CD4-positive, alpha-beta T cell (primary cell): ENCODE measurements around the gene MAGEA2B. TPM values are rescaled to one million over a fixed set of nuclear protein-coding genes. Genes with fewer than 3 reads are reported as not detected.
"Not testable (repeated sequence)": the region's sequence is repeated elsewhere in the genome, so short reads cannot be mapped to it uniquely, and the experiment has no call there.

Experiments
- ATAC-seq: fragments of 200-7000 bp; cut with Tn5 transposase; one replicate; pipeline ENCODE4 v1.10.0; 2022; ENCODE audit warnings: mild to moderate bottlenecking; ENCODE audit not compliant: poor library complexity
- CTCF ChIA-PET: fragments of 350-600 bp; sonication (Branson Sonifier 250); formaldehyde crosslinking; loops from one replicate; lab custom pipeline; 2021; ENCODE audit warnings: antibody characterized with exemption, inconsistent platforms; lab: Charles Lee
- POLR2A ChIA-PET: fragments of 350-600 bp; sonication (Branson Sonifier 250); formaldehyde crosslinking; loops from one replicate; lab custom pipeline; 2021; ENCODE audit warnings: antibody characterized with exemption, inconsistent platforms; lab: Charles Lee
- DNase-seq, 14 experiments: peaks; one replicate each; pipeline ENCODE4 v3.0.0-alpha.2; 2013 to 2020; ENCODE audit warnings: mixed read lengths in 2 of 14
- H3K27ac ChIP-seq, 2 donors: one replicate each; pipeline versions ENCODE4 v1.5.1 to v1.7.0; 2013; ENCODE audit warnings: low read length in 2 of 2, low read depth in 1 of 2, mild to moderate bottlenecking in 1 of 2
- H3K27me3 ChIP-seq, 2 experiments: 1 replicate in 1 of 2; 2 replicates in 1 of 2; pipeline versions ENCODE4 v1.6.1 to v1.7.0; 2013; ENCODE audit warnings: low read length in 2 of 2, control low read depth in 1 of 2, mild to moderate bottlenecking in 1 of 2, moderate library complexity in 1 of 2; ENCODE audit not compliant: insufficient read depth in 2 of 2, control insufficient read depth in 1 of 2
- H3K36me3 ChIP-seq: one replicate; pipeline ENCODE4 v1.6.1; 2013; ENCODE audit warnings: low read length, control low read depth; ENCODE audit not compliant: insufficient read depth
- H3K4me1 ChIP-seq: one replicate; pipeline ENCODE4 v1.6.1; 2013; ENCODE audit warnings: low read length, control low read depth; ENCODE audit not compliant: insufficient read depth
- H3K4me3 ChIP-seq: one replicate; pipeline ENCODE4 v1.5.1; 2013; ENCODE audit warnings: mild to moderate bottlenecking, low read length, moderate library complexity
- H3K9me3 ChIP-seq, 2 experiments: 1 replicate in 1 of 2; 2 replicates in 1 of 2; pipeline versions ENCODE4 v1.6.1 to v1.7.0; 2013; ENCODE audit warnings: low read length in 2 of 2, mild to moderate bottlenecking in 2 of 2, control low read depth in 1 of 2, moderate library complexity in 1 of 2; ENCODE audit not compliant: control insufficient read depth in 1 of 2, insufficient read depth in 1 of 2
- H3K27ac Mint-ChIP-seq: one replicate; pipeline ENCODE4 v1.8.0; 2020; ENCODE audit warnings: mixed read lengths
- H3K27me3 Mint-ChIP-seq: one replicate; pipeline ENCODE4 v1.8.0; 2021; ENCODE audit warnings: mixed read lengths
- H3K36me3 Mint-ChIP-seq: one replicate; pipeline ENCODE4 v1.8.0; 2021; ENCODE audit warnings: low read depth, mixed read lengths
- H3K4me1 Mint-ChIP-seq: one replicate; pipeline ENCODE4 v1.8.0; 2021; ENCODE audit warnings: low read depth, mixed read lengths
- H3K4me3 Mint-ChIP-seq: one replicate; pipeline ENCODE4 v1.8.0; 2020; ENCODE audit warnings: mild to moderate bottlenecking, mixed read lengths
- H3K9me3 Mint-ChIP-seq: one replicate; pipeline ENCODE4 v1.8.0; 2020; ENCODE audit warnings: mixed read lengths
- CTCF ChIP-seq: fragments of 200-600 bp; IDR thresholded peaks from one replicate; pipeline ENCODE4 v1.8.0; 2022; ENCODE audit warnings: antibody characterized with exemption, mild to moderate bottlenecking
- intact Hi-C, 2 experiments: fragments of 100-400 bp; cut with DNase I in 1 of 2; cut with micrococcal nuclease in 1 of 2; formaldehyde crosslinking; loops; one replicate each; pipeline versions ENCODE4 v1.15.1 to v1.9.0; 2023 to 2025; cut with DNase I, micrococcal nuclease
- total RNA-seq, 174 experiments: library from RNA in 2 of 174; stranded (reverse) in 2 of 174; gene quantifications; one replicate each; pipeline ENCODE4 v1.2.3 and lab custom pipeline; 2021 to 2026

MAGEA2B gene
- total RNA-seq, 2 experiments from 2014 or later = not detected

GRCh38 chrX:152735860-152736511, 21.6 kb downstream of the MAGEA2B start:
- intact Hi-C loops = no loop called here
- DNase-seq (no peak), ATAC-seq (no peak)
- Histone ChIP-seq H3K36me3 (no peaks in the 10 kb centered on the region), H3K27me3 (no peaks in the 10 kb centered on the region), H3K9me3 (no peaks in the 10 kb centered on the region), H3K27ac (no peak overlapping the region), H3K4me1 (no peaks in the 10 kb centered on the region), H3K4me3 (no peak overlapping the region)
- Mint-ChIP-seq H3K27ac (no peak overlapping the region), H3K36me3 (no peaks in the 10 kb centered on the region), H3K4me3 (no peak overlapping the region), H3K4me1 (no peaks in the 10 kb centered on the region), H3K27me3 (no peaks in the 10 kb centered on the region), H3K9me3 (no peaks in the 10 kb centered on the region)
- ChIA-PET CTCF (no interaction called here), POLR2A (no interaction called here)
- TF ChIP-seq CTCF = no peak

GRCh38 chrX:152736528-152736927, 22.1 kb downstream of the MAGEA2B start:
- DNase-seq, H3K27ac Mint-ChIP-seq, H3K27me3 ChIP-seq, ATAC-seq, H3K27me3 Mint-ChIP-seq, H3K36me3 ChIP-seq, H3K27ac ChIP-seq, intact Hi-C loops, H3K9me3 Mint-ChIP-seq, H3K9me3 ChIP-seq, H3K36me3 Mint-ChIP-seq, H3K4me3 ChIP-seq, POLR2A ChIA-PET, CTCF ChIA-PET, H3K4me1 Mint-ChIP-seq, H3K4me1 ChIP-seq, H3K4me3 Mint-ChIP-seq: not testable (repeated sequence)

GRCh38 chrX:152738560-152738959, 24.1 kb downstream of the MAGEA2B start:
- H3K9me3 ChIP-seq = no peaks in the 10 kb centered on the region
- H3K36me3 ChIP-seq = no peaks in the 10 kb centered on the region
- Mint-ChIP-seq H3K4me1 (no peaks in the 10 kb centered on the region), H3K27me3 (no peaks in the 10 kb centered on the region), H3K36me3 (no peaks in the 10 kb centered on the region), H3K27ac (no peak overlapping the region), H3K4me3 (no peak overlapping the region), H3K9me3 (no peaks in the 10 kb centered on the region)
- CTCF ChIA-PET = no interaction called here
- no peak overlapping the region for H3K27ac ChIP-seq
- POLR2A ChIA-PET = no interaction called here
- TF ChIP-seq CTCF = no peak
- ATAC-seq (no peak), DNase-seq (no peak)
- no peak overlapping the region for H3K4me3 ChIP-seq
- H3K27me3 ChIP-seq = no peaks in the 10 kb centered on the region
- intact Hi-C loops = no loop called here
- H3K4me1 ChIP-seq = no peaks in the 10 kb centered on the region

GRCh38 chrX:152753686-152754650, 39.5 kb downstream of the MAGEA2B start, which contains the start of gene MAGEA2:
Gene MAGEA2 (minus strand): TSS chrX:152753842. CDS start chrX:152751363, 2,479 bp downstream.
- H3K9me3 ChIP-seq, H3K4me3 Mint-ChIP-seq, H3K27ac ChIP-seq, H3K4me1 ChIP-seq, ATAC-seq, H3K4me1 Mint-ChIP-seq, CTCF ChIA-PET, H3K36me3 Mint-ChIP-seq, H3K36me3 ChIP-seq, intact Hi-C loops, H3K27ac Mint-ChIP-seq, H3K9me3 Mint-ChIP-seq, H3K4me3 ChIP-seq, DNase-seq, POLR2A ChIA-PET, H3K27me3 ChIP-seq, H3K27me3 Mint-ChIP-seq: not testable (repeated sequence)

GRCh38 chrX:152754871-152755270, 40.4 kb downstream of the MAGEA2B start:
- CTCF ChIA-PET, H3K4me1 ChIP-seq, H3K36me3 Mint-ChIP-seq, ATAC-seq, H3K27ac Mint-ChIP-seq, POLR2A ChIA-PET, DNase-seq, intact Hi-C loops, H3K4me3 ChIP-seq, H3K27me3 ChIP-seq, H3K4me1 Mint-ChIP-seq, H3K9me3 Mint-ChIP-seq, H3K9me3 ChIP-seq, H3K27me3 Mint-ChIP-seq, H3K36me3 ChIP-seq, H3K27ac ChIP-seq, H3K4me3 Mint-ChIP-seq: not testable (repeated sequence)
